Heart left ventricle (tissue), 16 donors: ENCODE data around the gene ICAM2. TPM values are rescaled to one million over a fixed set of nuclear protein-coding genes. Genes with fewer than 3 reads are reported as not detected.
A peak's percentile ranks its signal among the peaks of the same experiment; 100 is the strongest.
"Not testable (repeated sequence)": the region's sequence is repeated elsewhere in the genome, so short reads cannot be mapped to it uniquely, and the experiment has no call there.

Experiments
- ATAC-seq, 4 donors: fragments of 200-7000 bp; cut with Tn5 transposase; one replicate each; pipeline ENCODE4 v1.9.1; 2020 to 2022; ENCODE audit warnings: moderate library complexity in 4 of 4, mild to moderate bottlenecking in 3 of 4, moderate number of reproducible peaks in 1 of 4
- DNase-seq, 5 donors: peaks; one replicate each; pipeline ENCODE4 v3.0.0-alpha.2; 2020
- H3K27ac ChIP-seq, 12 donors: fragments of 200-600 bp; sonication (generic) in 4 of 12; one replicate each; pipeline versions ENCODE4 v1.5.0 to v1.8.0; 2016 to 2022; ENCODE audit warnings: mild to moderate bottlenecking in 2 of 12
- H3K27me3 ChIP-seq, 9 donors: fragments of 200-600 bp; sonication (generic) in 2 of 9; one replicate each; pipeline versions ENCODE4 v1.5.1 to v1.8.0; 2016 to 2022; ENCODE audit warnings: mild to moderate bottlenecking in 3 of 9
- H3K36me3 ChIP-seq, 9 donors: fragments of 200-600 bp; sonication (generic) in 2 of 9; one replicate each; pipeline versions ENCODE4 v1.5.0 to v1.8.0; 2018 to 2022; ENCODE audit warnings: mild to moderate bottlenecking in 2 of 9
- H3K4me1 ChIP-seq, 12 donors: fragments of 200-600 bp; sonication (generic) in 4 of 12; one replicate each; pipeline versions ENCODE4 v1.5.0 to v1.8.0; 2016 to 2022; ENCODE audit warnings: mild to moderate bottlenecking in 3 of 12
- H3K4me3 ChIP-seq, 12 donors: fragments of 200-600 bp; sonication (generic) in 4 of 12; one replicate each; pipeline versions ENCODE4 v1.5.0 to v1.8.0; 2017 to 2022; ENCODE audit warnings: mild to moderate bottlenecking in 9 of 12, moderate library complexity in 4 of 12
- H3K9me3 ChIP-seq, 12 donors: fragments of 200-600 bp; sonication (generic) in 4 of 12; one replicate each; pipeline versions ENCODE4 v1.5.0 to v1.8.0; 2016 to 2022; ENCODE audit warnings: mild to moderate bottlenecking in 1 of 12
- CTCF ChIP-seq, 12 donors: fragments of 200-600 bp; sonication (generic) in 4 of 12; IDR thresholded peaks; one replicate each; pipeline versions ENCODE4 v1.5.0 to v1.8.0; 2018 to 2022; ENCODE audit warnings: antibody characterized with exemption in 12 of 12, mild to moderate bottlenecking in 5 of 12
- POLR2A ChIP-seq, 2 donors: fragments of 450-650 bp; IDR thresholded peaks; one replicate each; pipeline ENCODE4 v1.6.1; 2017; ENCODE audit warnings: antibody characterized with exemption in 2 of 2, mild to moderate bottlenecking in 2 of 2, moderate library complexity in 2 of 2
- WGBS, 4 donors: extraction: QIAGEN DNeasy Blood & Tissue Kit in 2 of 4; methylation state at CpG; one replicate each; pipeline versions ENCODE4 v1.1.5 to v1.1.7; 2013 to 2018; 5-methylcytosine and 5-hydroxymethylcytosine counted together
- intact Hi-C, 10 donors: fragments of 100-400 bp; cut with DNase I; formaldehyde crosslinking; loops; one replicate each; pipeline versions ENCODE4 v1.11.1 to v1.14.2; 2022
- polyA plus RNA-seq, 2 donors: library from polyadenylated mRNA; stranded (reverse); fragments of 200-250 nt; gene quantifications; one replicate each; pipeline ENCODE4 v1.2.3, GENCODE V29; 2013
- total RNA-seq, 9 donors: library from RNA; depleted of rRNA in 2 of 9; stranded (reverse); fragments of >200 nt in 2 of 9; fragmentation: NEBNext Ultra II Directional in 3 of 9; extraction: Animal tissue kit (Norgen Biotek cat#: 25700) in 3 of 9; gene quantifications; one replicate each; pipeline versions ENCODE4 v1.1.0 to v1.2.4, GENCODE V29; 2016 to 2023
- donor health status: ischemic (EF 13 %, LVEDD 7.1; RV severe dilation, severe dysfunction).
- donor health status: healthy with polysubstance abuse.
- donor health status: DM: no; HTN: yes; CAD: no.
- donor health status: DM: no; HTN: no; CAD: no.
- donor health status: ischemic (EF 25% LVEDD 6.9; RV normal size, moderate dysfunction).
- donor health status: ischemic (EF 25% LVEDD 5.7; RV mildly dilated, moderate dysfunction).
- donor health status: healthy.
- donor health status: DM: yes; HTN: yes; CAD: no.
- donor health status: ischemic (EF 35%, LVEDD 5.7; RV mildly dilated, moderate dysfunction).
- donor health status: nonischemic (EF 11% LVEDD 7.7; RV severe dilation, severe dysfunction).
- donor health status: DM: yes; HTN: yes; CAD: no.
- donor health status: PGD.
- donor health status: ischemic (EF 29% LVEDD 5.4; RV normal size, mild dysfunction).
- donor health status: nonischemic (EF 23%, LVEDD 6.1; RV moderate dilation, normal function).

Gene ICAM2
- total and polyA plus RNA-seq, 11 donors = 24.4 to 262 (median 43.1) TPM

DNA sequence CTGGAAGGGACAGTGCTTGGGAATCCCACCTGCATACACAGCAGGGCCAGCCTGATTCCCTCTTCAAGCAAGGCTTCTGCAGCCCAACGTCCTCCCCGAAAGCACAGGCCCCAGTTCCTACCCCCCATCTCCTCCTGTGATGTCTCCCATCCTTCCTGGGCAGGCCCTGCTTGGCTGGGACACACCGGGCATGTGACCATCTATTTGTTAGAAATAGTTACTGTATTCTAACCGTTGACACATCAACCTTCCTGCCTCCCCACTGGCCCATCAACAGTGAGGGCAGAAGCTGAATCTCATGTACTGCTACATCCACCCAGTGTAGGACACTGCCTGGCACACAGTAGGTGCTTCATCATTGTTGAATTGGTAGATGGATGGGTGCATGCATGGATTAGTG, 11.6 kb downstream of the ICAM2 start:
- no peaks in the 10 kb centered on the region for H3K27me3 ChIP-seq
- peaks cover 5 to 54% (median 37%) of the 10 kb centered on the region in 12 donors for H3K4me1 ChIP-seq
- no peaks in the 10 kb centered on the region for H3K9me3 ChIP-seq
- no peak for ATAC-seq
- 51 to 64% (median 58%) methylated on average over 4 of the region's 4 CpGs for WGBS, 4 donors
- TF ChIP-seq POLR2A (IDR thresholded peaks at IDR 0.05) (no peak), CTCF (IDR thresholded peaks at IDR 0.05) (no peak)
- intact Hi-C loops = no loop called here
- H3K4me3 ChIP-seq = no peak overlapping the region
- DNase-seq = no peak
- H3K36me3 ChIP-seq = peaks cover 0 to 16% (median under 1%) of the 10 kb centered on the region in 9 donors
- peak overlapping the region; percentile 29 to 92 (median 74) for H3K27ac ChIP-seq

GRCh38 chr17:64008346-64008745, 12.1 kb downstream of the ICAM2 start:
- Histone ChIP-seq H3K36me3 (peaks cover 0 to 21% (median 6%) of the 10 kb centered on the region in 9 donors), H3K9me3 (no peaks in the 10 kb centered on the region), H3K4me3 (no peak overlapping the region), H3K4me1 (peaks cover 5 to 54% (median 37%) of the 10 kb centered on the region in 12 donors), H3K27ac (peak overlapping the region; percentile 35 to 92 (median 74)), H3K27me3 (no peaks in the 10 kb centered on the region)
- ATAC-seq (no peak), DNase-seq (no peak)
- TF ChIP-seq CTCF (IDR thresholded peaks at IDR 0.05) (no peak), POLR2A (IDR thresholded peaks at IDR 0.05) (no peak)
- 77 to 83% (median 80%) methylated on average over 5 of the region's 5 CpGs for WGBS, 4 donors
- intact Hi-C loops = no loop called here

DNA sequence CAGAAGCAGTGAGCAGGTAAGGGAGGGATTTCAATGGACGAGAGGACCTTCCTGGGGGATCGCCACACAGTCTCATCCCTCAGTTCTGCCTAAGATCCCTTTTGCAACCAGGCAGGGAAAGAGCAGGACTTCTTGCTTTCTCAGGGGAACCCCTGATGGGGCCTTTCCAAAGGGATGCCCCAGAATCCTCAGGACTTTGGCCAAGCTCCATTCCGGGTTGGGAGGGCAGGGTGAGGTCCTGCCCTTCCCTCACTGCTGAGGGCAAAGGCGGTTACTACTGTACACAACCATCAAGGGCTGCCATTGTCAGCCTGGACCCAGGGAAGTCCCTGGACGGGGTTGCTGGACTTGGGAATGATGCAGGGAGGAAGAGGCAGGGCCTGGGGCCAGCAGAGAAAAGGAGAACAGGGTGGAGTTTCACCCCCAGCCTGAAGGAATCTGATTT, 12.6 kb downstream of the ICAM2 start:
- TF ChIP-seq POLR2A (IDR thresholded peaks at IDR 0.05) (no peak), CTCF (IDR thresholded peaks at IDR 0.05) (no peak)
- Histone ChIP-seq H3K36me3 (peaks cover 0 to 22% (median 7%) of the 10 kb centered on the region in 9 donors), H3K27me3 (no peaks in the 10 kb centered on the region), H3K9me3 (no peaks in the 10 kb centered on the region), H3K4me3 (no peak overlapping the region), H3K27ac (peak overlapping the region; percentile 35 to 92 (median 74)), H3K4me1 (peaks cover 5 to 57% (median 37%) of the 10 kb centered on the region in 12 donors)
- 59 to 69% (median 63%) methylated on average over 5 of the region's 5 CpGs for WGBS, 4 donors
- DNase-seq = peak in 1 of 5 donors; percentile 71
- peak; percentile 28 to 69 (median 40) for ATAC-seq
- intact Hi-C loops = loop anchor here in 1 of 10 donors (2.0 kb wide), 1 partner anchor 13 kb away; the partner anchor contains the start of gene ICAM2

DNA sequence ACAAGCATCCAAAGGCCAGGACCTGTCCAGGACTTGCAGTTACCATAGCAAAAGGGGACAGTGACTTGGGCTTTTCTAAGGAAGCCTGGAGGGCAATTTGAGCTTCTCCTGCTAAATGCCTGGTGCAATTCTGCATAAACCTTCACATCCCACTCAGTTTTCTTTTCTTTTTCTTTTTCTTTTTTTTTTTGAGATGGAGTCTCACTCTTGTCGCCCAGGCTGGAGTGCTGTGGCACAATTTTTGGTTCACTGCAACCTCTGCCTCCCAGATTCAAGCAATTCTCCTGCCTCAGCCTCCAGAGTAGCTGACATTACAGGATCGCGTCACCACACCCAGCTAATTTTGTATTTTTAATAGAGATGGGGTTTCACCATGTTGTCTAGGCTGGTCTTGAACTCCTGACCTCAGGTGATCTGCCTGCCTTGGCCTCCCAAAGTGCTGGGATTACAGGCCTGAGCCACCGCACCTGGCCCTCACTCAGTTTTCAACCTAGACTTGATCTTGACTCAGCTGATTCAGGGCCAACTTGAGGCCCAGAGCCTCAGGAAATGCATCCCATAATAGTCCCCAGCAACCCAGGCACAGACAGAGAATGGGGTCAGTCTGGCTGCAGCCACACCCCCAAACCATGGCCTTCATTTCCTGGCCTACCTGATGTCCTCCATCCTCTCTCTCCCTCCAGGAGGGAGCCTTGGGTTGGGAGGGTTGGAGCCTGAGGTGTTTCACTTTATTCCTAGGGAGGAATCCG, 13.2 kb downstream of the ICAM2 start:
- DNase-seq, H3K9me3 ChIP-seq, H3K27me3 ChIP-seq: not testable (repeated sequence)
- H3K4me3 ChIP-seq = peak overlapping the region in 2 of 12 donors; percentile 52 to 62
- intact Hi-C loops = loop anchor here in 1 of 10 donors (2.0 kb wide), 1 partner anchor 14 kb away; the partner anchor contains the start of gene ICAM2
- peaks cover 5 to 63% (median 40%) of the 10 kb centered on the region in 12 donors for H3K4me1 ChIP-seq
- WGBS, 4 donors = 62 to 87% (median 73%) methylated on average over 5 of the region's 5 CpGs
- H3K36me3 ChIP-seq = peaks cover 0 to 26% (median 10%) of the 10 kb centered on the region in 9 donors
- H3K27ac ChIP-seq = peak overlapping the region; percentile 35 to 92 (median 74)
- ATAC-seq = peak in 3 of 4 donors; percentile 15 to 53 (median 16)
